M059J (cell line): ENCODE results near the gene HOXC5. TPM values are rescaled to one million over a fixed set of nuclear protein-coding genes. Genes with fewer than 3 reads are reported as not detected.

ENCODE experiments used
- DNase-seq: peaks from one replicate; pipeline ENCODE4 v3.0.0-alpha.2; 2012; ENCODE audit warnings: low read depth
- total RNA-seq: library from RNA; depleted of rRNA; stranded (reverse); fragments of >200 nt; shearing (Covaris generic); gene quantifications from 2 replicates; pipeline ENCODE4 v1.2.3, GENCODE V29; 2014

HOXC5 gene
- total RNA-seq, 1 experiment from 2014 or later, result 0.25 TPM

GRCh38 chr12:53995378-53996239 lies 37.2 kb upstream of the HOXC5 start:
- no peak for DNase-seq

- DNase-seq, result no peak
Measured at GRCh38 chr12:53996240-53997203, 36.3 kb upstream of the HOXC5 start.

GRCh38 chr12:53997204-53998109 lies 35.4 kb upstream of the HOXC5 start:
- no peak for DNase-seq

- no peak for DNase-seq
Measured at GRCh38 chr12:53998110-53998899, 34.5 kb upstream of the HOXC5 start.

GRCh38 chr12:53998900-53999236 lies 34.0 kb upstream of the HOXC5 start:
- no peak for DNase-seq

GRCh38 chr12:53999559-54000115 lies 33.2 kb upstream of the HOXC5 start:
- peak; percentile 77 for DNase-seq

GRCh38 chr12:54000116-54001114 lies 32.4 kb upstream of the HOXC5 start, which contains the start of gene HOXC9:
Gene HOXC9, plus strand, starts transcription at chr12:54000161. Its CDS starts 28 bp downstream, at chr12:54000189.
- DNase-seq, result peak; percentile 52

GRCh38 chr12:54001283-54002187 lies 31.3 kb upstream of the HOXC5 start:
- DNase-seq, result no peak

- DNase-seq, result no peak
Measured at GRCh38 chr12:54002278-54002914, 30.5 kb upstream of the HOXC5 start.

GRCh38 chr12:54002915-54003389 lies 29.9 kb upstream of the HOXC5 start:
- DNase-seq, result no peak

GRCh38 chr12:54003625-54004024 lies 29.2 kb upstream of the HOXC5 start:
- DNase-seq, result no peak

- DNase-seq, result peak; percentile 30
Measured at GRCh38 chr12:54004063-54004840, 28.6 kb upstream of the HOXC5 start.

GRCh38 chr12:54004841-54005530 lies 27.9 kb upstream of the HOXC5 start:
- DNase-seq, result no peak

- DNase-seq, result no peak
Measured at GRCh38 chr12:54005531-54005852, 27.4 kb upstream of the HOXC5 start.

GRCh38 chr12:54005853-54006558 lies 26.8 kb upstream of the HOXC5 start:
- DNase-seq, result peak; percentile 78
